ENCODE measurements around the gene HHIP. TPM values are rescaled to one million over a fixed set of nuclear protein-coding genes. Genes with fewer than 3 reads are reported as not detected.

Gene HHIP
- total and polyA plus RNA-seq, 9 of the 15 experiments (the other 6 are each of a cell fraction or from before 2014, with no cell fraction given) = 0.09 TPM; not detected in 8

DNA sequence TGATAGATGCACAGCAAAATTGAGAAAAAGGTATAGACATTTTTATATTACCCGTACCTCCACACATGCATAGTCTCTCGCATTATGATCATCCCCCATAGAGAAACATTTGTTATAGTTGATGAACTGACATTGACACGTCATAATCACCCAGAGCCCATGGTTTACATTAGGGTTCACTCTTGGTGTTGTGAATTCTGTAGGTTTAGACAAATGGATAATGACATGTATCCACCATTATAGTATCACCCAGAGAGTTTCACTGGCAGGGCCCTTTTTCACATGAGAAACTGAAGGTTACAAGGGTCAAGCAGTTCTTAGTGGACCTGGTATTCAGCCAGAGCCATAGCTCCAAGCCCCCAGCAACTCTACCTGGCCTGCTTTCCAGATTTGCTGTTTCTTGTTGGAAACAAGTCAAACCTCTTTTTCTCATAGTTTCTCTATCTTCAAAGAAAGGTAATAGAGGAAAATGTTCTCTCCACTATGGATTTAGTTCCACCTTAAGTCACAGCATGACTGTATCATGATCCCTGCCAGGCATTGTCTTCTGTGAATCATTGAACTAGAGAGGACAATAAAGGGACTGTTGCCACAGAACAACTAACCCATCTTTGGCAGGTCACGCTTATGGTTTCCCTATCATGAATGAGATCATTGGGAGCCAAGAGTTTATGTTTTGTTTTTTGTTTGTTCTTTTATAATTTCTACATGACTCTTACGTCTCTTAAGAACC is 64.0 kb downstream of the HHIP start:
- no peak for FAIRE-seq

DNA sequence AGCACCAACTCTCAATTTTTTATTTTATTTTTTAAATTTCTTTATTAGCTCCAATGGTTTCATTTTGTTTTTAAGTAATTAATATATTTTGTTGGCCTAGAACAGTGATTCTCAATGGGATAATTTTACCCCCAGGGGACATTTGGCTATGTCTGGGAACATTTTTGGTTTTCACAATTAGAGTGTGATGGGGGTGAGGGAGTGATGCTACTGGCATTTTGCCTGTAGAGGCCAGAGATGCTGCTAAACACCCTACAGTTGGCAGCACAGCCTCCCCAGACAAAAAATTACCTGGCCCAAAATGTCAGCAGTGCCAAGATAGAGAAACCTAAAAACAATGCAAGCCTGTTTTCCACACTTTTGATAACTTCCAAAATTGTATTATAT is 64.6 kb downstream of the HHIP start:
- Histone ChIP-seq H3K9me1 (ENCODE audit: control insufficient read depth, insufficient read depth, low read length) (no peaks in the 10 kb centered on the region), H3K4me1 (replicated peaks in 1 of 2; ENCODE audit: control insufficient read depth in 2 of 2, insufficient read depth in 2 of 2, low read length in 2 of 2) (no peaks in the 10 kb centered on the region), H3K79me2 (ENCODE audit: control insufficient read depth, insufficient read depth, low read length) (no peaks in the 10 kb centered on the region), H3K27ac (ENCODE audit: extremely low read depth, low read depth, low read length) (no peak overlapping the region), H3K4me3 (no peak overlapping the region), H3K9me3 (replicated peaks; ENCODE audit: control insufficient read depth, insufficient read depth, low read depth, low read length) (no peaks in the 10 kb centered on the region), H3K9ac (ENCODE audit: insufficient read depth in 1 of 2, low read depth in 2 of 2, low read length in 2 of 2) (no peak overlapping the region), H2AFZ (ENCODE audit: low read depth, low read length) (no peak overlapping the region), H3K4me2 (ENCODE audit: insufficient read depth, low read length) (no peak overlapping the region), H3K36me3 (ENCODE audit: control insufficient read depth, insufficient read depth, low read length) (no peaks in the 10 kb centered on the region), H4K20me1 (replicated peaks; ENCODE audit: control insufficient read depth, insufficient read depth, low read length) (no peaks in the 10 kb centered on the region), H3K27me3 (ENCODE audit: control insufficient read depth in 2 of 2, insufficient read depth in 2 of 2, low read length in 2 of 2) (no peaks in the 10 kb centered on the region; a peak in 1 of 5 replicates)
- ATAC-seq (no peak), DNase-seq (ENCODE audit: extremely low read depth in 1 of 4, low spot score in 3 of 4) (no peak), FAIRE-seq (no peak)
- no TSS peak for BruUV-seq (replicated peaks)
- ChIA-PET CTCF (ENCODE audit: low intra/inter-chr PET ratio) (no interaction called here), POLR2A (interaction anchor here (0.5 kb wide), 1 partner anchor 142 kb away, joined by 3 read pairs; no protein-coding TSS in a partner anchor)
- intact Hi-C loops (cut with micrococcal nuclease) (no loop called here), in situ Hi-C loops (cut with MboI) (no loop called here)
- TF ChIP-seq TAF9B (IDR thresholded peaks at IDR 0.05; ENCODE audit: partially characterized antibody) = no peak
- no peak for TF ChIP-seq MBD1 (CRISPR knock-in tag; IDR thresholded peaks at IDR 0.05)
- TF ChIP-seq CHD1 (IDR thresholded peaks at IDR 0.05; ENCODE audit: low read length) = no peak
- TF ChIP-seq ZNF324 (CRISPR knock-in tag; IDR thresholded peaks at IDR 0.05) = no peak
- TF ChIP-seq, protein P1, sequence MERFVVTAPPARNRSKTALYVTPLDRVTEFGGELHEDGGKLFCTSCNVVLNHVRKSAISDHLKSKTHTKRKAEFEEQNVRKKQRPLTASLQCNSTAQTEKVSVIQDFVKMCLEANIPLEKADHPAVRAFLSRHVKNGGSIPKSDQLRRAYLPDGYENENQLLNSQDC (CRISPR knock-in tag; IDR thresholded peaks at IDR 0.05) = no peak
- no peak for TF ChIP-seq ZNF780A (CRISPR knock-in tag; IDR thresholded peaks at IDR 0.05)

More for the DNA sequence above, 64.0 kb downstream of the HHIP start:
- ChIA-PET POLR2A (no interaction called here), CTCF (ENCODE audit: low intra/inter-chr PET ratio) (no interaction called here)
- Histone ChIP-seq H3K9me1 (ENCODE audit: control insufficient read depth, insufficient read depth, low read length) (no peaks in the 10 kb centered on the region), H3K4me1 (replicated peaks in 1 of 2; ENCODE audit: control insufficient read depth in 2 of 2, insufficient read depth in 2 of 2, low read length in 2 of 2) (no peaks in the 10 kb centered on the region), H3K79me2 (ENCODE audit: control insufficient read depth, insufficient read depth, low read length) (no peaks in the 10 kb centered on the region), H3K4me3 (no peak overlapping the region), H3K36me3 (ENCODE audit: control insufficient read depth, insufficient read depth, low read length) (no peaks in the 10 kb centered on the region), H2AFZ (ENCODE audit: low read depth, low read length) (no peak overlapping the region), H3K27ac (ENCODE audit: extremely low read depth, low read depth, low read length) (no peak overlapping the region), H3K9ac (ENCODE audit: insufficient read depth in 1 of 2, low read depth in 2 of 2, low read length in 2 of 2) (no peak overlapping the region), H4K20me1 (replicated peaks; ENCODE audit: control insufficient read depth, insufficient read depth, low read length) (no peaks in the 10 kb centered on the region), H3K4me2 (ENCODE audit: insufficient read depth, low read length) (no peak overlapping the region), H3K9me3 (replicated peaks; ENCODE audit: control insufficient read depth, insufficient read depth, low read depth, low read length) (no peaks in the 10 kb centered on the region), H3K27me3 (ENCODE audit: control insufficient read depth in 2 of 2, insufficient read depth in 2 of 2, low read length in 2 of 2) (no peaks in the 10 kb centered on the region; a peak in 1 of 5 replicates)
- DNase-seq (ENCODE audit: extremely low read depth in 1 of 4, low spot score in 3 of 4) = no peak
- 0% methylated on average over 5 of the region's 5 CpGs for WGBS (ENCODE audit: insufficient coverage, low coverage, missing lambda C conversion rate)
- TF ChIP-seq TFAM (CRISPR knock-in tag; conservative IDR thresholded peaks at IDR 0.05) = no peak
- TF ChIP-seq SRF (CRISPR knock-in tag; IDR thresholded peaks at IDR 0.05) = no peak
- no peak for TF ChIP-seq RFX1 (IDR thresholded peaks at IDR 0.05)
- no peak for TF ChIP-seq MYNN (IDR thresholded peaks at IDR 0.05)
- no peak for TF ChIP-seq MYNN (CRISPR knock-in tag; IDR thresholded peaks at IDR 0.05)
- TF ChIP-seq ZNF584 (CRISPR knock-in tag; IDR thresholded peaks at IDR 0.05; ENCODE audit: low read depth) = no peak
- no peak for TF ChIP-seq MYBL2 (IDR thresholded peaks at IDR 0.05; ENCODE audit: low read depth)
- no peak for TF ChIP-seq MYBL2 (CRISPR knock-in tag; IDR thresholded peaks at IDR 0.05; ENCODE audit: borderline replicate concordance)
- TF ChIP-seq MECOM (CRISPR knock-in tag; IDR thresholded peaks at IDR 0.05) = no peak
- TF ChIP-seq KLF16 (IDR thresholded peaks at IDR 0.05) = no peak
- TF ChIP-seq ZFP30 (CRISPR knock-in tag; IDR thresholded peaks at IDR 0.05; ENCODE audit: borderline replicate concordance) = no peak
- TF ChIP-seq GTF2E2 (tag; IDR thresholded peaks at IDR 0.05) = no peak
- TF ChIP-seq YBX1 (IDR thresholded peaks at IDR 0.05) = no peak
- intact Hi-C loops (cut with micrococcal nuclease) = no loop called here
- in situ Hi-C loops (cut with MboI) = no loop called here
- no peak for ATAC-seq
- no TSS peak for BruUV-seq (replicated peaks)
